Upper lobe of right lung (tissue), 1 donor: Measurements from ENCODE around the gene CISH. TPM values are rescaled to one million over a fixed set of nuclear protein-coding genes. Genes with fewer than 3 reads are reported as not detected.
A peak's percentile ranks its signal among the peaks of the same experiment; 100 is the strongest.

ENCODE experiments used
- ATAC-seq: fragments of 200-7000 bp; cut with Tn5 transposase; one replicate; pipeline ENCODE4 v1.9.1; 2020; ENCODE audit warnings: mild to moderate bottlenecking, moderate library complexity
- DNase-seq: peaks from one replicate; pipeline ENCODE4 v3.0.0-alpha.2; 2020
- H3K27ac ChIP-seq: fragments of 200-600 bp; one replicate; pipeline ENCODE4 v1.8.0; 2022
- H3K27me3 ChIP-seq: fragments of 200-600 bp; one replicate; pipeline ENCODE4 v1.8.0; 2022; ENCODE audit warnings: mild to moderate bottlenecking
- H3K36me3 ChIP-seq: fragments of 200-600 bp; one replicate; pipeline ENCODE4 v1.8.0; 2022
- H3K4me1 ChIP-seq: fragments of 200-600 bp; one replicate; pipeline ENCODE4 v1.8.0; 2022
- H3K4me3 ChIP-seq: fragments of 200-600 bp; one replicate; pipeline ENCODE4 v1.8.0; 2022; ENCODE audit warnings: mild to moderate bottlenecking
- H3K9me3 ChIP-seq: fragments of 200-600 bp; one replicate; pipeline ENCODE4 v1.8.0; 2022
- CTCF ChIP-seq: fragments of 200-600 bp; IDR thresholded peaks from one replicate; pipeline ENCODE4 v1.8.0; 2022; ENCODE audit warnings: antibody characterized with exemption
- intact Hi-C: fragments of 100-400 bp; cut with DNase I; formaldehyde crosslinking; loops from one replicate; pipeline ENCODE4 v1.11.0; 2022
- total RNA-seq: library from RNA; stranded (reverse); fragmentation: NEBNext Ultra II Directional; extraction: Animal tissue kit (Norgen Biotek cat#: 25700); gene quantifications from one replicate; pipeline ENCODE4 v1.2.1, GENCODE V29; 2021
- donor health status: DM: no; HTN: yes; CAD: no; lungs with severe emphysema.

Gene CISH
- total RNA-seq, 1 donor from 2014 or later = 71.6 TPM

- Histone ChIP-seq H3K27me3 (no peaks in the 10 kb centered on the region), H3K4me1 (peaks cover 36% of the 10 kb centered on the region), H3K27ac (peak overlapping the region; percentile 42), H3K4me3 (no peak overlapping the region), H3K36me3 (peaks cover 32% of the 10 kb centered on the region), H3K9me3 (no peaks in the 10 kb centered on the region)
- intact Hi-C loops = no loop called here
- peak; percentile 7 for TF ChIP-seq CTCF
- no peak for ATAC-seq
- no peak for DNase-seq
These were observed 30.7 kb downstream of the CISH start for GRCh38 chr3:50580683-50581458.

DNA sequence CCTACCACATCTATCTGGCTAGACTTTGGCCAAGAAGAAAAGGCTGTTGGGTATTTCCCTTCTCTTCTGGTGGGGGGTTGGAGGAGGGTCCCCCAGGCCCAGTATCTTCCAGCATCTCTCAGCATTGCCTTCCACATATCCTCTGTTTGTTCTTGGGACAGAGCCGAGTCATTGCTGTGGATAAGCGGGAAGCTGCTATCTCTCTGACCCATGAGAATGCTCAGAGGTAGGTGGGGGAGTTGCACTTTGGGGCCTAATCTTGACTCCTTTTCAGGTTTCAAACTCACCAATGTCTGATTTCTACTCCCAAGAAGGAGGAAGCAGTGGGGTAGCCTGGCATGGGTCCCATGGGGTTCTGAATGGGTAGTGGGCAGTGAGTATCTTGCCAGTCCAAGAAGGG, 34.2 kb downstream of the CISH start:
- Histone ChIP-seq H3K27me3 (no peaks in the 10 kb centered on the region), H3K36me3 (peaks cover 32% of the 10 kb centered on the region), H3K4me1 (peaks cover 19% of the 10 kb centered on the region), H3K9me3 (no peaks in the 10 kb centered on the region), H3K4me3 (no peak overlapping the region), H3K27ac (no peak overlapping the region)
- ATAC-seq (no peak), DNase-seq (no peak)
- no peak for TF ChIP-seq CTCF
- intact Hi-C loops = no loop called here

DNA sequence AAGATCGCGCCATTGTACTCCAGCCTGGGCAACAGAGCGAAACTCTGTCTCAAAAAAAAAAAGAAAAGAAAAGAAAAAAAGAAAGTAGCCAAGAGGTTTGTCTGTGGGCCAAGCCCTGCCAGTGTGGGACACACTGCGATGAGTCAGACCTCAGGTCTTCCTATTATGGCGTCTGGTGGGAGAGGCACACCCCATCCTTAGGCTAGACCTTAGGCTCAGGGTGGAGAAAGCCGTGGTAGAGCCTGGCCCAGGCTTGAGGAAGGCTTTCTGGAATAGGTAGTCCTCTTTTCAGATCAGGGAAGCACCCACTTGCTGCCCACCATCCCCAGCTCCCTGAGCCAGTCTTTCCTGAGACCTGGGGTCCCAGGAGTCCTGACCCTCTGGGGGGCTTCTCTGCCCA, 36.2 kb downstream of the CISH start:
- no peak overlapping the region for H3K27ac ChIP-seq
- peaks cover 23% of the 10 kb centered on the region for H3K36me3 ChIP-seq
- intact Hi-C loops = no loop called here
- H3K4me1 ChIP-seq = peaks cover 23% of the 10 kb centered on the region
- no peaks in the 10 kb centered on the region for H3K9me3 ChIP-seq
- H3K27me3 ChIP-seq = no peaks in the 10 kb centered on the region
- ATAC-seq (no peak), DNase-seq (no peak)
- no peak overlapping the region for H3K4me3 ChIP-seq
- no peak for TF ChIP-seq CTCF

GRCh38 chr3:50574444-50574831, 37.1 kb downstream of the CISH start:
- Histone ChIP-seq H3K27me3 (no peaks in the 10 kb centered on the region), H3K27ac (peak overlapping the region; percentile 27), H3K4me3 (no peak overlapping the region), H3K9me3 (no peaks in the 10 kb centered on the region), H3K36me3 (peaks cover 18% of the 10 kb centered on the region), H3K4me1 (peaks cover 27% of the 10 kb centered on the region)
- ATAC-seq (no peak), DNase-seq (no peak)
- no peak for TF ChIP-seq CTCF
- intact Hi-C loops = no loop called here

- peaks cover 18% of the 10 kb centered on the region for H3K36me3 ChIP-seq
- intact Hi-C loops = loop anchor here (2.0 kb wide), 1 partner anchor 39 kb away; no protein-coding TSS in a partner anchor
- H3K27ac ChIP-seq = peak overlapping the region; percentile 27
- DNase-seq (peak; percentile 76), ATAC-seq (peak; percentile 25)
- peaks cover 27% of the 10 kb centered on the region for H3K4me1 ChIP-seq
- no peaks in the 10 kb centered on the region for H3K9me3 ChIP-seq
- no peak for TF ChIP-seq CTCF
- H3K4me3 ChIP-seq = no peak overlapping the region
- no peaks in the 10 kb centered on the region for H3K27me3 ChIP-seq
These were observed 37.8 kb downstream of the CISH start for GRCh38 chr3:50573566-50574443.
